Chondrocyte (in vitro differentiated cells): ENCODE results near the gene CD74. TPM values are rescaled to one million over a fixed set of nuclear protein-coding genes. Genes with fewer than 3 reads are reported as not detected.

Experiments
- DNase-seq: peaks from one replicate; pipeline ENCODE4 v3.0.0; 2021; ENCODE audit warnings: mixed read lengths, low spot score
- H3K27ac Mint-ChIP-seq: one replicate; pipeline ENCODE4 v1.8.0; 2021; ENCODE audit warnings: mild to moderate bottlenecking, moderate library complexity, mixed read lengths; ENCODE audit not compliant: unreplicated experiment
- H3K27me3 Mint-ChIP-seq: 2 replicates; pipeline ENCODE4 v1.8.0; 2021; ENCODE audit warnings: low read depth, mixed read lengths
- H3K36me3 Mint-ChIP-seq: 2 replicates; pipeline ENCODE4 v1.8.0; 2021; ENCODE audit warnings: low read depth, mixed read lengths
- H3K4me1 Mint-ChIP-seq: 2 replicates; pipeline ENCODE4 v1.8.0; 2021; ENCODE audit warnings: low read depth, mild to moderate bottlenecking, mixed read lengths
- H3K4me3 Mint-ChIP-seq: one replicate; pipeline ENCODE4 v1.8.0; 2021; ENCODE audit warnings: mild to moderate bottlenecking, moderate library complexity, mixed read lengths; ENCODE audit not compliant: unreplicated experiment
- H3K9me3 Mint-ChIP-seq: 2 replicates; pipeline ENCODE4 v1.8.0; 2021; ENCODE audit warnings: low read depth, mixed read lengths
- CTCF ChIP-seq: fragments of 200-600 bp; sonication (generic); IDR thresholded peaks from 2 replicates; pipeline ENCODE4 v1.5.0; 2021; ENCODE audit warnings: antibody characterized with exemption, mild to moderate bottlenecking, moderate library complexity
- total RNA-seq: library from RNA; stranded (reverse); gene quantifications from 3 replicates; pipeline ENCODE4 v1.2.1, GENCODE V29; 2021

Gene CD74
- total RNA-seq, 1 donor from 2014 or later, result not detected

- no peak for DNase-seq
- no peak for TF ChIP-seq CTCF
- no peak overlapping the region for H3K27ac Mint-ChIP-seq
- no peaks in the 10 kb centered on the region for H3K27me3 Mint-ChIP-seq
- H3K9me3 Mint-ChIP-seq, result no peaks in the 10 kb centered on the region
- H3K36me3 Mint-ChIP-seq, result peaks cover 34% of the 10 kb centered on the region
- H3K4me3 Mint-ChIP-seq, result no peak overlapping the region
- H3K4me1 Mint-ChIP-seq, result no peaks in the 10 kb centered on the region
Observed at GRCh38 chr5:150368526-150368925, 44.2 kb downstream of the CD74 start.

GRCh38 chr5:150364004-150364403, 48.7 kb downstream of the CD74 start:
- H3K27me3 Mint-ChIP-seq, result no peaks in the 10 kb centered on the region
- H3K4me3 Mint-ChIP-seq, result no peak overlapping the region
- H3K4me1 Mint-ChIP-seq, result no peaks in the 10 kb centered on the region
- no peaks in the 10 kb centered on the region for H3K9me3 Mint-ChIP-seq
- H3K36me3 Mint-ChIP-seq, result peaks cover 27% of the 10 kb centered on the region
- no peak for TF ChIP-seq CTCF
- no peak for DNase-seq
- H3K27ac Mint-ChIP-seq, result no peak overlapping the region

GRCh38 chr5:150363185-150363584, 49.5 kb downstream of the CD74 start:
- Mint-ChIP-seq H3K4me1 (peaks cover 7% of the 10 kb centered on the region), H3K4me3 (no peak overlapping the region), H3K27ac (no peak overlapping the region), H3K27me3 (no peaks in the 10 kb centered on the region), H3K9me3 (no peaks in the 10 kb centered on the region), H3K36me3 (peaks cover 26% of the 10 kb centered on the region)
- DNase-seq, result no peak
- TF ChIP-seq CTCF, result no peak

- Mint-ChIP-seq H3K4me1 (peaks cover 13% of the 10 kb centered on the region), H3K4me3 (no peak overlapping the region), H3K27me3 (no peaks in the 10 kb centered on the region), H3K27ac (no peak overlapping the region), H3K36me3 (peaks cover 22% of the 10 kb centered on the region), H3K9me3 (no peaks in the 10 kb centered on the region)
- DNase-seq, result no peak
- no peak for TF ChIP-seq CTCF
Observed at GRCh38 chr5:150361301-150361700, 51.4 kb downstream of the CD74 start.

GRCh38 chr5:150358261-150359095, 54.2 kb downstream of the CD74 start:
- Mint-ChIP-seq H3K27me3 (no peaks in the 10 kb centered on the region), H3K9me3 (no peaks in the 10 kb centered on the region), H3K36me3 (peaks cover 12% of the 10 kb centered on the region), H3K4me3 (peak overlapping the region; percentile 82), H3K27ac (peak overlapping the region; percentile 53), H3K4me1 (peaks cover 13% of the 10 kb centered on the region)
- no peak for TF ChIP-seq CTCF
- DNase-seq, result no peak
